Measurements from ENCODE around the gene PUS10.
"Not testable (repeated sequence)": the region's sequence is repeated elsewhere in the genome, so short reads cannot be mapped to it uniquely, and the experiment has no call there.

PUS10 gene

DNA sequence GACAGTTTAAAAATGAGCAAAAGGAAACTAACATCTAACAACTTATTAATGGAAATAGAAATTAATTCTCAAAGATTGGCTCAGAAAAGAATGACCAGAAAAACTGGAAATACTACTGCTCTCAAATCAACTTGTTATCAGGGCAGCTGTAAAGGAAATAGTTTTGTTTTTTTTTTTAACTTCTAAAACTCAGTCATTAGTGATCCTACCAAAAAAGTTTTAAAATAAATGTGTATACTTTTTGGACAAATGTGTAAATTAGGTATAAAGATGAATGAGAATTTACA, 52.6 kb downstream of the PUS10 start:
- no peak for DNase-seq

DNA sequence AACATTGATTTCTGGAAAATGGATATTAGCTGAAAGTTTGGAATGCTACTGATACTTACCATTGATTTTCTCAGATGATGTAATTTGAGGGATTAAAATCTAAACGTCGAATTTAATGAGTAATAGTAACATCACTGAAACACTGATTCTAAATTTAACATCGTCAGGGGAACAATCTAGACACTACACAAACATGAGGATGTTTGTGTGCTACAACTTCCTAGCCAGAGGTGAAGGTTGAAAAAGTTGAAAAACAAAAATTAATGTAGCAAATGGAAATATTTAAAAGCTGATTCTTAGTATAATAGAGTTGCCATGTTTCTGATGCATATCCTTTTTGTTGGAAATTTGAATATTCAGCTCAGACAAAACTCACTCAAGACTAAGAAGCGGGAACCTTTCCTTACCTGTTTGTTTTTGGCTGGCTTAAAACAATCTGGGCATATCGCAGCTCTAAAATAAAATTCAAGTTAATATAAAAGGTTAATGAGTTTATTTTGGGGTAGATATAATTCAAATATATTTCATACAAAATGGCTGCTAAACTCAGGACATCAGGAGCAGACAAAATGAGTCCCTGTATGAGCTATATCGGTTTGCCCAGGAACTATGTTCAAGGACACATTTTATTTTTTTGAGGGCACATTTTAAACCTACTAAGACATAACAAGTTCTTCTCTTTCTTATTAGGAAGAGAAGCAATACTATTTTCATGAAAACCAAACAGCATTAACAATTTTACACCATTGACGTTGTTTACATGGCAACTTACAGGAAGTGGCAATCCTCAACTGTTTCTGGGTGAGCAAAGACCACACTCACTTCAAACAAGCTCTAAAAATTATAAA, 53.2 kb downstream of the PUS10 start:
- no peak for DNase-seq

DNA sequence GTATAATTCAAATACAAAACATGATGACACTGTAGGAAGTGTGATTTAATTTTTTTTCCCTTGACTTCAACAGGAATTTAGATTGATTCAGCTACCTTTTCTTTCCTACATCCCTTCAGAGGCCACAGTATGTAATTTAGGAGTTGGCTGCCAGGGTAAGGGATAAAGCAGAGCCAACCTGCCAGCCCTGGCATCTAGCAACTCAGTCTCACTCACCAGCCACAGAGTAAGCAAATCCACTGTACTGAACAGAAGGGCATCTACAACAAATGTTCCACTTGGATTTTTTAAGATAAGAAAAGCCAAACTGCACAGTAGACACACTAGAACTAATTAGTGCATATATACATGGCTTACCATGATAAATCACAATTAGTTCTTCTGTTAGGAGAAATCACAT, 54.9 kb downstream of the PUS10 start:
- no peak for DNase-seq

DNA sequence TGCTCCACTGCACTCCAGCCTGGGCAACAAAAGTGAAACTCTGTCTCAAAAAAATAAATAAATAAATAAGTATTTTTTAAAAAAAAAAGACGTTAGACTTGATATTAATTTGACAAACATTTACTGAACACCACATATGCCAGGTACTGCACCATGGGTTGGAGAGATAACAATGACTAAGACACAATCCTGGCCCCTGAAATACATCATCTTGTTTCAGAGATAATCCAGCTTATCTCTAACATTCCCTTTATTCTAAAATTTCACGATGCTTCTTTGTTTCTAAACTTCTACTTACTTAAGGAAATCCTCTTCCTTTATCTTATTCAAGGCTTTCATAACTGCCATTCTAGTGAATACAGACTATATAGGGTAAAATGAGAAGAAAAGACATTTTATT, 55.5 kb downstream of the PUS10 start:
- DNase-seq, result no peak

DNA sequence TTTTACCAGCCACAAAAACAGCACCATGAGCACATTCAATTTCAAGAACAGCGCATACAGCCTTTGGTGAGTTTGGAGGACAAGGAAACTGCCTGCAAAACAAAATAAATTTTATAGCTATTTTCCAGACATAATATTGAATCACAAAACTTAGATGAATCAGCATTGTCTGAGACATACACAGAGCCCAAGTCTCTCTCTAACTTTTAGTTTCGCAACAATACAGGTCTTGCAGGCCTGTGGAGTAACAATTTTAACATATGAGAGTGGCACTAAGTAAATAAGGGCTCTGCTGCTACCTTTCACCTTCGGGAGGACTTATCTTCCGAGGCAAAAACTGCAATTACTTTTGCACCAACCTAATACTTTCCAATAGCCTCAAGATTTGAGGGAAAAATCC, 56.6 kb downstream of the PUS10 start:
- DNase-seq, result peak; percentile 50 to 70

DNA sequence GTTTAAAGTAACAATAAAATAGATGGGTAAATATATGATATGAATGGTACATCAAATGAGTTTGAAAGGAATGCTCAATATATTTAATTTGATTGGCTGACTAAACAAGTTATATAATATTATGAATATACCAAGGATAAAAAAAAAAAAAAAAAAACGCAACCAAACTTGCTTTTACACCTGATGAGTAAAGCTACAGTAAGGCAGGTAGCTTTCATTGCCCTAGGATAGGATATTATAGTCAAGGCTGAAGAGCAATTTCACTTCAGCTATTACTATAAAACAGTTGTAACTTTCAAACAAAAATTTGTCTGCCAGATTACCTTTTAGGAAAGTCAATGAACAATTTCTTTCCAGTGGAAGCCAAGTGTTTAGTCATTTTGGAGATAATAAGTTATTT, 57.3 kb downstream of the PUS10 start:
- DNase-seq, result no peak

DNA sequence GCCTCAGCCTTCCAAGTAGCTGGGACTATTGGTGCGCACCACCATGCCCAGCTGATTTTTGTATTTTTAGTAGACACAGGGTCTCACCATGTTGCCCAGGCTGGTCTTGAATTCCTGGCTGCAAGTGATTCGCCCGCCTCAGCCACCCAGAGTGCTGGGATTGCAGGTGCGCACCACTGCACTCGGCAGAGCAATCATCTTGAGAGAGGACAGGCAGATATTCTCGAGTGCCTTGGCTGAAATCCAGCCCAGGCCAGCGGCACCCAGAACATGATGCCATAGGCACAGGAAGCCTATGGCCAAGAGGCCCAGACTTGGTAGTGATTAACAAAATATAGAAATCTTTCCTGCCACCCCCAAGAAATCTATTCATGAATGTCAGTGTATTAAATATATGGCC, 58.6 kb downstream of the PUS10 start:
- DNase-seq, result no peak

DNA sequence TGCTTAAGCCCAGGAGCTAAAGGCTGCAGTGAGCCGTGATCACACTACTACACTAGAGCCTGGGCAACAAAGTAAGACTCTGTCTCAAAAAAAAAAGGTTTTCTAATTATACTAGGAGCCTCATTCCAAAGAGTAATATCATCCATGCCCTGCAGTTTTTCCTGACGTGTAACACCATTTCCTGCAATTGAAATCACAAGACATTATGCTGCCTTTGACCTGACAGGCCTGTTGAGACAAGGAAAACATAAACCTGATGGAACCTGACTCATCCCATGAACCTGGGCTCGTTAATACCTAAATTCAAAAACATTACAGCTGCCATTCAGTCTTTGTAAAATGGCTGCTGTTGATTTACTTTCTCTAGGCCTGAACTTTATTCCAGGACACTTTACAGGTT, 59.3 kb downstream of the PUS10 start:
- no peak for DNase-seq

DNA sequence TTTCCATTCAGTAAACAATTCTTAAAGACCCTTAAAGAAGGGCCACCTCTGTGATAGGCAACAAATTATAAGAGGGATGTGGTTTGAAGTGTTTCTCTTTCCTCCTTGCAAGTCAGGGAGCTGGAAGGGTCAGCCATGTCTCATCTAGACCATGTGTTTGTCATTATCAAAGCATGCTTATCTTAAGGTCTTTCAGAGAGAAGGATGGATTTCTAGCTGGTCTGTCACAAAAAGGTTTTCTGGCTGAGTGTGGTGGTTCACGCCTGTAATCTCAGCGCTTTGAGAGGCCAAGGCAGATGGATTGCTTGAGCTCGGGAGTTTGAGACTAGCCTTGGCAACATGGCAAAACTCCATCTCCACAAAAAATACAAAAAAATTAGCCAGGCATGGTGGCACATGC, 59.7 kb downstream of the PUS10 start:
- DNase-seq, result no peak

DNA sequence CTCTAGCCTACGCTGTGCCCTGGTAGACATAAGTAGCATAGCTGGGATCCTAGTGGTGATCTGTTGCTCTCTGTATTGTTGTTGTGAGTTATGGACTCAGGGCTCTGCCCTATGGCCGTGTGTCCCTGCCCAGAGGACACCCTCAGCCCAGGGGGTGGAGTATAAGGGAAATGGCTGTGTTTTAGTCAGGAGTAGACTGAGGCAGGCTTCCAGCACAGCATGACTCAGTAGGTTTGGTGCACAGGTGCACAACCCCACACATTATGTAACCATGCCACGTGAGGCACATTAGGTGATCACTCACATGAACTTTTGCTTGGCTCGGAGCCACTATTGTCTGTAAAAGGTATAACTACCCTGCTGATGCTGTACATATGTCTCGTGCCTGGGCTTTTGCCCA, 60.4 kb downstream of the PUS10 start:
- no peak for DNase-seq

DNA sequence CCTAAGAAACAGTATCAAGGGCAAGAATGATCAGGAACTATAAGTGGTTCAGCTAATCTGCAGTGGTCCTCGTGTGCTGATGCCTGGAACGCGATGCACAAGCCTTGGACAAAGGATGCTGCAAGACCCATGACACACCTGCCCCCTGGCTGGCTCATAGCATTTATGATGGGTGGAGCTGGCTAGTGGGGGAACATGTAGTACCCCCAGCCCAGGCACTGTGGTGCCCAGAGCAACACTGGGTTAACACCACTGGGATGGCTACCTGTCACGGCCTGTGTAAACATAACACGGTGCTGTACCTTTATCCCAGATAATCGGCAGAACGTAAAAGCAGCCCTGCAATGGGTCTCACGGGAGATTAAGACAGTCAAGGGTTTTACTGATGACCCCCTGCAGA, 60.8 kb downstream of the PUS10 start:
- DNase-seq, result no peak

DNA sequence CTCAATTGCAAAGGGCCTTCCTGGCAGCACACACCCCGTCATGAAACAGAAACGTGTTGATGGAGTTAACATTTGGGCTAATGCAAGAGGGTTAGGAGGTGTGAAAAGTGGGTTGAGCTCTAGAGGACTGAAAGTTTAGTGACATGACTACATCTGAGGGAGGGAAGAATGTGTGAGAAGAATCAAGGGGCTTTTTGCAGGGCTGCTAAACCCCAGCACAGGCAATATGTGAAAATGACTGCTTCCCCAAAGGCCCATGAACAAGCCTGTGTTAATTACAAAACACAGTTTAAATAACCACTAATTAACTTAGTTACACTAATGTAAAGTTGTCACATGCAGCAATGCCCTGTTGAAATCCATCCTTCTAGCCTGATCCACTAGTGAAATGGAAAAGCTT, 63.9 kb downstream of the PUS10 start:
- DNase-seq, result no peak

DNA sequence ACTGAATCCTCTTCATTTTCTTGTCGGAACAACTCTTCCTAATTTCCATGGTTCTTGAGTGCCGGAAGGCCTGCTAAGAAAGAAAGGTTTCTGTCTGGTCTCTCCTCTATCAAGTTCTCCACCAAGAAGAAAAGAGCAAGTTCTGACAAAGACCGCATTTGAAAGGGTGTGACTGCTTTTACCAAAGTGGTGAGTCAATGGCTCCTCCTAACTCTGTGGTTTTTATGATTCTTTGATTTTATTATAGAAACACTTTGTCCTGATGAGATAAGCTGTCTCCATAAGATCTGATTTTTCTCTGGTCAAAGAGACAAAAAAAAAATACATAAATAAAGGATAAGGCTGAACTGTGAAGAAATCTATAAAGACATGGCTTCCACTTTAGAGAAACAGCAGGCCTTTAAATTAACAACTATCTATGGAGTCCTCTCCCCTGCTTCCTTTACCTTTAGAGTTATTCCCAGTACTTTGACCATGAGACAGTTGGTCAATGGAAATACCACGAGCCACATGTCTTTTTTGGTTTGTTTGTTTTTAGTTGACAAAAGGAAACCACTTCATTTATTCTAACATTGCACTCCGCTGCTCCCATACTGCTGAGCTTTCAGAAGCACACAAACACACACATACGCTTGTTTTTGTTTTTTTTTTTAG, 69.0 kb downstream of the PUS10 start:
- DNase-seq, result no peak

DNA sequence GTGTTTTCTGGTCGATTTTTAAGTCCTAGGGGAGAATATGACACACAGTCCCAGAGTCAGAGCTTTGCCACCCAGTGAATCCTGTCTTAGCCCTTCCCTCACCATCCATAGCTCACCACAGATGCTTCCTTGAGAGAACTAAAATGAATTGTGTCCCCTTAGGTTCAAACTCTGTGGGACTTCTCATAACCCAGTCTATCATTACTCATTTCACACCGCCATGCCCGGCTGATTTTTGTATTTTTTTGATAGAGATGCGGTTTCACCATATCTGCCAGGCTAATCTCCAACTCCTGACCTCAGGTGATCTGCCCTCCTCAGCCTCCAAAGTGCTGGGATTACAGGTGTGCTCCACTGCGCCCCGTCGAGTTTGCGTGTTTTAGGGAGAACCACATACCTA, 69.9 kb downstream of the PUS10 start:
- DNase-seq, result no peak

DNA sequence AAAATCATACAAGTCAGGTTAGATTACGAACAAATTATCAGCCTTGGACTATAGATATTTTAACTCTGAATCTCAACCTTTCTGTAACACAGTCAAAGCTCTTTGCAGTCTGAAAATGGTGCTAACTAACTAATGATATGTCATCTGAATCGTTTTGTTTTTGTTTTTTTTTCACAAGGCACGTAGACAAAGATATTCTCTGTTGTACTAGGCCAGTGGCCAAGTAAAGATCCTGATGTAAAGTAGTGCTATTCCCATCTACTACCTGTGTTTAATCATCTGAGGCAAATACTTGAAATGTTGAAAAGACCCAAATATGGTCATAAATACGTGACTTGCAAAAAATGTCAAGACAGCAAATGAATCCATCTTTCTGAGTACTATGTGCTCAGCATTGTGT, 71.0 kb downstream of the PUS10 start:
- DNase-seq, result no peak

DNA sequence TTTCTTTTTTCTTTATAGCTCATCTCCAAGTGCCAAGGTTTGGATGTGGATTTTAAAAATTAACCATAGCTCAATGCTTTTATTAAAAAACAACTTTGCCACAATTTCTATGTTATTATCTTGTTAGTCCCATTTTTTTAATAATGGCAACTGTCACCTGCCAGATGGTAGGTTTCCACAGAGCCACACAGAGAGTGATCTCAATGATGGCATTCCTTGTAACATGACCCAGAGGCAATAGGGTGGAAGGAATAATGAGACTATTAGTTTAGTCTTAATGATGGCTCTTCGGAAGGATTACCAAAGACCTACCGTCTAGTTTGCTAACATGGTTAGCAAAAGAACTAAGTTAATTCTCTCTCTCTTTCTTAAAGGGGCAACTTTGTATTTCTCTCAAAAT, 72.7 kb downstream of the PUS10 start:
- DNase-seq, result no peak

DNA sequence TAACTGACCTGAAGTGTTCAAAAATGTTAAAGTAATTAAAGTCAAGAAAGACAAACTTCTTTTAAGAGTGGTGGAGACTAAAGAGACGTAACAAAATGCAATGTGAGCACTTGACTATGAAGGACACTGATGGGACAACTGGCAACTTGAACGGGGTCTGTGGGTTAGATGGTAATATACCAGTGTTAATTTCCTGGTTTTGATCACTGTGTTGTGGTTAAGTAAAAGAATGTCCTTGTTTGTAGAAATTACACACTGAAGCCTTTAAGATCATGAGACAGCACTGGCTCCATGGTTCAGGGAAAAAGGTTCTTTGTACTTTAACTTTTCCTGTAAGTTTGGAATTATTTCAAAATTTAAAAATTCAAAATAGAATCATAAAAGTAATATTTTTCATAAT, 78.4 kb downstream of the PUS10 start:
- no peak for DNase-seq

DNA sequence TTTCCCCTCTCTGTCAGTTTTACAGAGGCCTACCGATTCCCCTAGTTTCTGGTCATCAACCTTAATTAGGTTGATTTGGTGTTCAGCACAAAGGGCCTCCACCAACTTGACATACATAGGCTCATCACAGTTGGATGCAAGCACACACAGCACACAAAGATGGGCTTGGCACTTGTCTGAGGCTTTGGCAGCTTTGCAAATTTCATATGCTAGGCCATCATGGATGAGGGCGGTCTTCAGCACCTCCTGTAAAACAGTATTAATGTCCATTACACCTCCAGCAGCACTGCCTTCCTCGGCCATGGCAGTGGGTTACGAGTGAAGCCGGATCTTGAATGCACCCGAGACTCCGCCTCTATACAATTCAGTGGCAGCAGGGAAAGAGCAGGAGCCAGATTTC, 79.8 kb downstream of the PUS10 start:
- no peak for DNase-seq

DNA sequence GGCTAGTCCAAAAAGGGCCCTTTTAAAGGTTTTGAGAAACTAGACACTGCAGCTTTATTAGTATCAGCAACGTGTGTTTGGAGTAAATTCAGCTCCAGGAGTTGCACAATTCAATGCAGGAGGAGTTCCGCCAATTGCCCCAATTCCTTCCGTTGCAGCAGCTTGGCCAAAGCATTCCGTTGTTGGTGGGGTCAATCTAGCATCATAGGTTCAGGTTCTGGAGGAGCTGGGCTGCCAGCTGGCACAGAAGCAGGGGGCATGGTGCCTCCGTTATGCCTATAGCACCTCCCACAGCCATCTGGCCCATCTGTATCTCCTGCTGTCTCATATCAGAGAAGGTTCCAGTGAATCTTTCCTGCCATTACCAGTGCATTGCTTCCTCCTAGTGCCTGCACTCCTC, 81.3 kb downstream of the PUS10 start:
- DNase-seq, result no peak

DNA sequence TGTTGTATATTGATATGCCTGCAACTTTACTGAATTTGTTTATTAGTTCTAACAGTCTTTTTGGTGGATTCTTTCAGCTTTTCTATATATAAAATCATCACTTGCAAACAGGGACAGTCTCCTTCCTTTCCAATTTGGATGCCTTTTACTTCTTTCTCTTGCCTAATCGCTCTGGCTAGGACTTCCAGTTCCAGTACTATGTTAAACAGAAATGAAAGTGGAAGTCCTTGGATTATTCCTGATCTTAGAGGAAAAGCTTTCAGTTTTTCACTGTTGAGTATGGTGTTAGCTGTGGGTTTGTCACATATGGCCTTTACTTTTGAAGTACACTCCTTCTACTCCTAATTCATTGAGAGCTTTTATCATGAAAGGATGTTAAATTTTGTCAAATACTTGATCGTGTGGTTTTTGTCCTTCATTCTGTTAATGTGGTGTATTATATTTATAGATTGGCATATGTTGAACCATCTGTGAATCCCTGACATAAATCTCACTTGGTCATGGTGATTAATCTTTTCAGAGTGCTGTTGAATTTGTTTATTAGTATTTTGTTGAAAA, 83.8 kb downstream of the PUS10 start:
- no peak for DNase-seq

DNA sequence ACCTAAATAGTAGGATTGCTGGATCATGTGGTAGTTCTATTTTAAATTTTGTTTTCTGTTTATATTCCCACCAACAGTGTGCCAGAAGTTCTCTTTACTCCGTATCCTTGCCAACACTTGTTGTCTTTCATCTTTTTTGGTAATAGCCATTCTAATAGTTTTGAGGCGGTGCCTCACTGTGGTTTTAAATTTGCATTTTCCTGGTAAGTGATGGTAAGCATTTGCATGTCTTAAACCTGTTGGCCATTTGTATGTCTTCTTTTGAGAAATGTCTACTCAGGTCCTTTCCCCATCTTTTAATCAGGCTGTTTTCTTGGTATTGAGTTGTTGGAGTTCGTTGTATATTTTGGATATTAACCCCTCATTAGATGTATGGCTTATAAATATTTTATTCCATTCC, 85.1 kb downstream of the PUS10 start:
- DNase-seq, result no peak

DNA sequence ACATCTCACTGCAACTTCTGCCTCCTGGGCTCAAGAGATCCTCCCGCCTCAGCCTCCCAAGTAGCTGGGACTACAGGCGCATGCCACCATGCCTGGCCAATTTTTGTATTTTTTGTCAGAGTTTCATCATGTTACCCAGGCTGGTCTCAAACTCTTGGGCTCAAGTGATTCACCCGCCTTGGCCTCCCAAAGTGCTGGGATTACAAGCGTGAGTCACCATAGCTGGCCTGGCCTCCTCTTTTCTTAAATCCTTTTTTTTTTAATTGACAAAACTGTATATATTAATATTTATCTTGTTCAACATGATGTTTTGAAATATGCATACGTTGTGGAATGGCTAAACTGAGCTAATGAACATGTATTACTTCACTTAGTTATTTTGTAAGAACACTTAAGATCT, 86.0 kb downstream of the PUS10 start:
- DNase-seq, result not testable (repeated sequence)

DNA sequence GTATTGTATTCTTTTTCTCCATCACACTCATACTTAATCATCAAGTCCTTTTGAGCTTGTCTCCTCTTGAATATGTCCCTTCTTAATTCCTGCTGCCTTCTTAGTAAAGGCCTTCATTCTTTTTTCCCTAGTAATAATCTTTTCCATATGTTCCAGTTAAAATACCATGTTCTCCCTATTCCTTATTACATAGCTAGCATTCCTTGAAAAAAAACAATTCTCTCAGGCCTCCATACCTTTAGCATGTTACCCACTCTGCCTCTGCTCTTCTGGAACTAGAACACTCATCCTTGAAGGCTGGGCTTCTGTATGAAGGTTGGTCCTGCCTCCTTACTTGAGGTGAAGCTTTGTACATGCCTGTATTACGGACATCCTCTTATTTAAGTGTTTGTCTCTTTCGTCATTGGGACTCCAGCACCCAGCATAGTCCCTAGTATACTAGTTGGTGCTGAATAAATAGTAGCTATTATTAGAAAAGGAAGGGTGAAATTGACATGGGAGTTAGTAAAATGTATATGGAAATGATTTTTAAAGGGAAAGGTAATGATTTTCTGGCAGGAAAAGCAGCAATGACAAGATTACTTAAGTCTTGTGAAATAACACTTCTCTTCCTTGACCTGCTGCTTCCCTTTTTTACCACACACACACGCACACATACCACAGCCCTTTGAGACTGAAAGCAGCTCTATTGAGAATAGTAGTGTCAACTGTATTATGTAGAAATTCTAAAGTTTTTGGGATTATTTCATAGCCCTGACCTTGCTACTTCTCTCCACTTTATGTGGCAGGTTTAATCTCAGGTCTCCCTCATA, 91.1 kb downstream of the PUS10 start:
- peak; percentile 94 to 97 for DNase-seq

All from AML-193 (cell line).